GM12878 (cell line): Measurements from ENCODE around the gene GRK5.

Experiments
- EGR1 ChIP-seq, 2 experiments: IDR thresholded peaks; 1 replicate in 1 of 2; 2 replicates in 1 of 2; pipeline ENCODE4 v1.6.1; 2011 to 2012; ENCODE audit warnings: low read depth in 2 of 2, low read length in 2 of 2, borderline replicate concordance in 1 of 2, mild to moderate bottlenecking in 1 of 2, moderate library complexity in 1 of 2
- FOXM1 ChIP-seq: IDR thresholded peaks from 2 replicates; pipeline ENCODE4 v1.6.1; 2012; ENCODE audit warnings: low read depth, mild to moderate bottlenecking, inconsistent platforms, low read length, moderate library complexity
- NRF1 ChIP-seq: conservative IDR thresholded peaks from 2 replicates; pipeline ENCODE4 v1.6.1; 2011; ENCODE audit warnings: mild to moderate bottlenecking, low read depth, low read length, improper control_type of control experiment
- ZNF217 ChIP-seq: fragments of 450-650 bp; IDR thresholded peaks from 2 replicates; pipeline ENCODE4 v1.6.1; 2017; ENCODE audit warnings: antibody characterized with exemption, mild to moderate bottlenecking
- TF ChIP-seq, protein P1 (sequence below): fragments of 450-650 bp; IDR thresholded peaks from 2 replicates; pipeline ENCODE4 v1.6.1; 2018; ENCODE audit warnings: mild to moderate bottlenecking, low read depth, moderate library complexity; ENCODE audit not compliant: partially characterized antibody

DNA sequence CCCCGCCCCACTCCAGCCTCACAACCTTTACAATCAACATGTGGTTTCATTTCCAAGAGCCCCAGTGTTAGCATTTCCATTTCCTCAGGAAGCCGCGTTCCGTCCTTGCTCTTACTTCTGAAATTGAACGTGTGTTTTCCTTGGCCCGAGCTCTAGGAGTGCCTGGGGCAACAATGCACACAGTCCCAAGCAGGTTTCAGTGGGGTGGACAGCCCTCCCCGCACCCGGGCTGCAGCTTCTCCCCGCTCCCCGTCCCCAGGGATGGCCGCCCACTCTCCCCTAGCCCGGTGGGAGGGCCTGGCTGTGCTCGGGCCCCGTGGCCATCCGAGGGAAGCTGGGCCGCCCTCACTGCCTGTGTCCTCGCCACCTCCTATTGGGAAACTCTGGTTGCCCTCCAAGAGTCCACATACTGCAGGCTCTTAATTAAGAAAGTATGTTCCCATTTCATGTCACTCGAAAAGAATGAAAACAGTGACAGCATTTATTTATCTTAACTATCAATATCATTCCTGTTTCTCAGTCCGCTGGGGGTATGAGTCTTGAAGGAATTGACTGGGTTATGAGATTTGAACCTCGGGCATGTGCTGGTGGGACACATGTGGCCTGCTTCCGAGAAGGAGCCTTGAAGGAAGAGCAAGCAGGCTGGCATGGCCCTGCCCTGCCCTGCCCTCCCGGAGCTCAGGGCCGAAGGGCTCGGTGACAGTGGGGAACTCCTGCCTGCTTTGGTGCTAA is 163.8 kb downstream of the GRK5 start:
- TF ChIP-seq ZNF217, result no peak
- TF ChIP-seq, protein P1, sequence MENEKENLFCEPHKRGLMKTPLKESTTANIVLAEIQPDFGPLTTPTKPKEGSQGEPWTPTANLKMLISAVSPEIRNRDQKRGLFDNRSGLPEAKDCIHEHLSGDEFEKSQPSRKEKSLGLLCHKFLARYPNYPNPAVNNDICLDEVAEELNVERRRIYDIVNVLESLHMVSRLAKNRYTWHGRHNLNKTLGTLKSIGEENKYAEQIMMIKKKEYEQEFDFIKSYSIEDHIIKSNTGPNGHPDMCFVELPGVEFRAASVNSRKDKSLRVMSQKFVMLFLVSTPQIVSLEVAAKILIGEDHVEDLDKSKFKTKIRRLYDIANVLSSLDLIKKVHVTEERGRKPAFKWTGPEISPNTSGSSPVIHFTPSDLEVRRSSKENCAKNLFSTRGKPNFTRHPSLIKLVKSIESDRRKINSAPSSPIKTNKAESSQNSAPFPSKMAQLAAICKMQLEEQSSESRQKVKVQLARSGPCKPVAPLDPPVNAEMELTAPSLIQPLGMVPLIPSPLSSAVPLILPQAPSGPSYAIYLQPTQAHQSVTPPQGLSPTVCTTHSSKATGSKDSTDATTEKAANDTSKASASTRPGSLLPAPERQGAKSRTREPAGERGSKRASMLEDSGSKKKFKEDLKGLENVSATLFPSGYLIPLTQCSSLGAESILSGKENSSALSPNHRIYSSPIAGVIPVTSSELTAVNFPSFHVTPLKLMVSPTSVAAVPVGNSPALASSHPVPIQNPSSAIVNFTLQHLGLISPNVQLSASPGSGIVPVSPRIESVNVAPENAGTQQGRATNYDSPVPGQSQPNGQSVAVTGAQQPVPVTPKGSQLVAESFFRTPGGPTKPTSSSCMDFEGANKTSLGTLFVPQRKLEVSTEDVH, result no peak
- no peak for TF ChIP-seq FOXM1
- no peak for TF ChIP-seq NRF1
- no peak for TF ChIP-seq EGR1 (IDR thresholded peaks at IDR 0.05; ENCODE audit: borderline replicate concordance in 1 of 2, low read depth in 2 of 2, low read length in 2 of 2)
